ENCODE measurements around the gene NIT1. TPM values are rescaled to one million over a fixed set of nuclear protein-coding genes. Genes with fewer than 3 reads are reported as not detected.

Gene NIT1
- polyA plus RNA-seq, 4 donors = 51.3 to 131 (median 83.2) TPM

DNA sequence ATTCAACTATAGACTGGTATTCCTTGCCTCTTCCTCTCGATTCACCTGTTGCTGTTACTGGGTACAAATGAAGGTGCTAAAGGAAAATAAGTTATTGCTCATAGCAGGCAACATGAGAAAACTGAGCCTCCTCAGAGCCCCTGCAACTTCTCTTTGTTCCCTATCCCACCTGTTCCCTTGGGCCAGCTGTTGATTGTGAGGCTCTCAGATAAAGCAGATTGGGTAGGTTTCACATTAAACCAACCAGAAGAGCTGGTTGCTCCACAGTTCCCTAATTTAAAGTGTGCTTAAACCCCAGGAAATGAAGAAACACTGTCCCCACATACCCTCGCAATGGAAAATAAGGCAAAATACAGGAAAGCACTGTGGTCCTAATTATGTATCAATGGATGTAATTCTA, 9.7 kb downstream of the NIT1 start:
- H3K27ac ChIP-seq (ENCODE audit: low read depth in 1 of 3, low read length in 2 of 3) = no peak overlapping the region
- H3K36me3 ChIP-seq (ENCODE audit: control insufficient read depth in 3 of 3, insufficient read depth in 2 of 3, low read depth in 1 of 3, low read length in 3 of 3) = peaks cover 8 to 36% (median 15%) of the 10 kb centered on the region in 3 donors
- peaks cover 0 to 6% (median 5%) of the 10 kb centered on the region in 3 donors for H3K4me1 ChIP-seq (ENCODE audit: control insufficient read depth in 3 of 3, insufficient read depth in 2 of 3, low read depth in 1 of 3, low read length in 2 of 3)
- H3K27me3 ChIP-seq (ENCODE audit: control insufficient read depth in 3 of 3, insufficient read depth in 3 of 3, low read length in 3 of 3) = no peaks in the 10 kb centered on the region
- WGBS, 3 donors = 77 to 86% (median 83%) methylated on average over 2 of the region's 2 CpGs
- no peak for FAIRE-seq
- H3K9me3 ChIP-seq (ENCODE audit: control insufficient read depth in 2 of 2, insufficient read depth in 1 of 2, low read depth in 1 of 2, low read length in 1 of 2) = no peaks in the 10 kb centered on the region
- no peak for DNase-seq
- no peak overlapping the region for H3K4me3 ChIP-seq (ENCODE audit: low read depth in 1 of 3, low read length in 3 of 3)

DNA sequence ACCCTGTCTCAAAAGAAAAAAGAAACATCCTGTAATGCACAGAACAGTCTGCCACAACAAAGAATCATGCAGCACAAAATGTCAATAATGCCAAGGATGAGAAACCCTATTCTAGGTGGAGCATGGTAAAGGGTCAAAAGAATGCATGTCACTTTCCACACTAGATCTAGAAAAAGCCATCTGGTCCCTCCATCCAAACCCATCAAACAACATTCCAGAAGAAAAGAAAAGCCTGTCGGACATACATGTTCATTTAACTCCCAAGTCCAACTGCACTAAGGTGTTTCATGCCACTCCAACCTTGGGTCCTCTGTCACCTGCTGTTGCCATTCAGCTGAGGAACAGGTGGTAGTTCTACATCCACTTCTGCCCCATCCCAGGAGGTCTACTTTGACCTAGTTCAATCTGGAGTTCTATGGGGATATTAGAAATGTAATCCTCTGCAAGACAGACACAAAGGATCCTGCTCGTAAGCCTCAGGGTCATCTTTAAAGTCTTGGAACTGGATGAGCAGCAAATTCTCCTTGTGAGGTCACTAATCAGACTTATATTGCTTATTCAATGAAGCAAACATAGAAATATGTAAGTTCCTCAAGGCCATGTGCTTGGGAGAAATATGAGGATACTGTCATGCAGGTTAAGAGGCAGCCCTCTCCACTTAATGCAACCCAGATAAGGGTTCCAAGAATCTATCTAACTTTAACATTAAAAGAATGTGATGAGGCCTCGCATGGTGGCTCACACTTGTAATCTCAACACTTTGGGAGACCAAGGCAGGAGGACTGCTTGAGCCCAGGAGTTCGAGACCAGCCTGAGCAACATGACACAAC, 10.9 kb downstream of the NIT1 start:
- H3K4me3 ChIP-seq (ENCODE audit: low read depth in 1 of 3, low read length in 3 of 3) = no peak overlapping the region
- no peak overlapping the region for H3K27ac ChIP-seq (ENCODE audit: low read depth in 1 of 3, low read length in 2 of 3)
- DNase-seq (no peak), FAIRE-seq (no peak)
- peaks cover 6 to 25% (median 8%) of the 10 kb centered on the region in 3 donors for H3K36me3 ChIP-seq (ENCODE audit: control insufficient read depth in 3 of 3, insufficient read depth in 2 of 3, low read depth in 1 of 3, low read length in 3 of 3)
- no peaks in the 10 kb centered on the region for H3K27me3 ChIP-seq (ENCODE audit: control insufficient read depth in 3 of 3, insufficient read depth in 3 of 3, low read length in 3 of 3)
- H3K9me3 ChIP-seq (ENCODE audit: control insufficient read depth in 2 of 2, insufficient read depth in 1 of 2, low read depth in 1 of 2, low read length in 1 of 2) = no peaks in the 10 kb centered on the region
- H3K4me1 ChIP-seq (ENCODE audit: control insufficient read depth in 3 of 3, insufficient read depth in 2 of 3, low read depth in 1 of 3, low read length in 2 of 3) = peaks cover 0 to 8% (median 6%) of the 10 kb centered on the region in 3 donors
- 91 to 94% (median 94%) methylated on average over 4 of the region's 4 CpGs for WGBS, 3 donors

DNA sequence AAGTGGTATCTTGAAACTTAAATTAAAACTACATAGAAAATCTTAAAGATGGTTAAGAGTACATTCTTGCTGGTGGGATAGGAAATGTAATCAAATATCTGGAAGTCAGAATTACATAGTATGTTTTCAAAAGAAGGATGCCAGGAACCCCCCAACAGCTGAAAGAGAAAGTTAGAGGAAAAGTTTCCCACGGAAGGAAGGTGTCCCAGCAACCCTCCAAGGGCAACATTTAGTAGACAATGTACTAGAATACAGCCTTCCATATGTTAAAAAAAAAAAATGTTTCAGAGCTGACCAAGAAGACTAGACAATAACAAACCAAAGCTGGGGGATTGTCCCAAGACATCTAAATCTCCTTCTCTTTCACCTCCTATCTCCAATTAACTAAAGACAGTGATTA, 12.4 kb downstream of the NIT1 start:
- Histone ChIP-seq H3K27ac (ENCODE audit: low read depth in 1 of 3, low read length in 2 of 3) (no peak overlapping the region), H3K4me1 (ENCODE audit: control insufficient read depth in 3 of 3, insufficient read depth in 2 of 3, low read depth in 1 of 3, low read length in 2 of 3) (peaks cover 0 to 9% (median 6%) of the 10 kb centered on the region in 3 donors), H3K27me3 (ENCODE audit: control insufficient read depth in 3 of 3, insufficient read depth in 3 of 3, low read length in 3 of 3) (no peaks in the 10 kb centered on the region), H3K4me3 (ENCODE audit: low read depth in 1 of 3, low read length in 3 of 3) (no peak overlapping the region), H3K9me3 (ENCODE audit: control insufficient read depth in 2 of 2, insufficient read depth in 1 of 2, low read depth in 1 of 2, low read length in 1 of 2) (no peaks in the 10 kb centered on the region), H3K36me3 (ENCODE audit: control insufficient read depth in 3 of 3, insufficient read depth in 2 of 3, low read depth in 1 of 3, low read length in 3 of 3) (peaks cover 0 to 20% (median 4%) of the 10 kb centered on the region in 3 donors)
- WGBS, 3 donors = 42 to 63% (median 56%) methylated on average over 1 of the region's 1 CpG
- DNase-seq (no peak), FAIRE-seq (no peak)

DNA sequence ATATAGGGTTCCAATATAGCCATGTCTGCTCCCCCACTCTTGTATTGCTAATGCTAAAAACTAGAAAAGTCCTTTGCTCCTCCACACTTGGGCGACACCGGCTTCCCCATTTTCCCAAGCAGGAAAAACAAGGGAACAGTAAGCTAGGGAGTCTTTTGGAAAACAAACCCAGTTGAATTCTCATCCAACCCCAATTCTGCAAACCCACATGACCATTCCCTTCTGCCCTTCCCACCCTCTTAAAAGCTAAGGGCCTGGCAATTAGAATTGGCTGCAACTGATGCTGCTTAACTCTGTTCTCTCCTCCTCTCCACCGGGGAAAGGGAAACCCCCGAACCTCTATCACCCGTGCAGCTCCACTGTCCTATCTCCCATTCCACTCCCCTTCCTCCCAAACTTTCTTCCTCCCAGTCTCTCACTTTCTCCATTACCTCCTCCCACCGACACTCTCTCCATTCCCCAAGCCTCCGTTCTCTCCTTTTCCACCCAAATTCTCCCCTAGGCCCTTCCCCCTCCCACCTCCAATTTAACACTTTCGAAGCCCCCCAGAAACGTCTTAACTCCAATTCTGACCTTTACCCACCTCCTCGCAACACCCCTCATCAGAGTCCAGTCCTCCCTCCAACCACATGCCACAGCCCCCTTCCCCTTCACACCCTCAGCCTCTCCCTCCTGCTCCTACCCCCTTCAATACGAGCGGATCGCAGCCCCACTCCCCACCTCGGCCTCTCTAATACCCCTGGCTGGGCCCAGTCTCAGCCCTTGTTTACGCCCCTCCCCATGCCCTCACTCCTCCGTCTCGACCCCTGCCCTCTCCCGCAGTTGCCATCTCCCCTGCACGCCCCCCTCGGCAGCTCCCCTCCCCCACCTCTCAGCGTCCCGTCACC, 13.9 kb downstream of the NIT1 start:
- no peaks in the 10 kb centered on the region for H3K27me3 ChIP-seq (ENCODE audit: control insufficient read depth in 3 of 3, insufficient read depth in 3 of 3, low read length in 3 of 3)
- H3K4me3 ChIP-seq (ENCODE audit: low read depth in 1 of 3, low read length in 3 of 3) = peak overlapping the region; percentile 56 to 71 (median 71)
- peak; percentile 22 to 41 for DNase-seq
- peaks cover 0 to 9% (median 6%) of the 10 kb centered on the region in 3 donors for H3K4me1 ChIP-seq (ENCODE audit: control insufficient read depth in 3 of 3, insufficient read depth in 2 of 3, low read depth in 1 of 3, low read length in 2 of 3)
- no peaks in the 10 kb centered on the region for H3K9me3 ChIP-seq (ENCODE audit: control insufficient read depth in 2 of 2, insufficient read depth in 1 of 2, low read depth in 1 of 2, low read length in 1 of 2)
- 4 to 6% (median 5%) methylated on average over 21 to 22 of the region's 22 CpGs for WGBS, 3 donors
- H3K27ac ChIP-seq (ENCODE audit: low read depth in 1 of 3, low read length in 2 of 3) = peak overlapping the region; percentile 84 to 88 (median 87)
- peaks cover 0 to 16% (median 4%) of the 10 kb centered on the region in 3 donors for H3K36me3 ChIP-seq (ENCODE audit: control insufficient read depth in 3 of 3, insufficient read depth in 2 of 3, low read depth in 1 of 3, low read length in 3 of 3)
- FAIRE-seq = no peak

DNA sequence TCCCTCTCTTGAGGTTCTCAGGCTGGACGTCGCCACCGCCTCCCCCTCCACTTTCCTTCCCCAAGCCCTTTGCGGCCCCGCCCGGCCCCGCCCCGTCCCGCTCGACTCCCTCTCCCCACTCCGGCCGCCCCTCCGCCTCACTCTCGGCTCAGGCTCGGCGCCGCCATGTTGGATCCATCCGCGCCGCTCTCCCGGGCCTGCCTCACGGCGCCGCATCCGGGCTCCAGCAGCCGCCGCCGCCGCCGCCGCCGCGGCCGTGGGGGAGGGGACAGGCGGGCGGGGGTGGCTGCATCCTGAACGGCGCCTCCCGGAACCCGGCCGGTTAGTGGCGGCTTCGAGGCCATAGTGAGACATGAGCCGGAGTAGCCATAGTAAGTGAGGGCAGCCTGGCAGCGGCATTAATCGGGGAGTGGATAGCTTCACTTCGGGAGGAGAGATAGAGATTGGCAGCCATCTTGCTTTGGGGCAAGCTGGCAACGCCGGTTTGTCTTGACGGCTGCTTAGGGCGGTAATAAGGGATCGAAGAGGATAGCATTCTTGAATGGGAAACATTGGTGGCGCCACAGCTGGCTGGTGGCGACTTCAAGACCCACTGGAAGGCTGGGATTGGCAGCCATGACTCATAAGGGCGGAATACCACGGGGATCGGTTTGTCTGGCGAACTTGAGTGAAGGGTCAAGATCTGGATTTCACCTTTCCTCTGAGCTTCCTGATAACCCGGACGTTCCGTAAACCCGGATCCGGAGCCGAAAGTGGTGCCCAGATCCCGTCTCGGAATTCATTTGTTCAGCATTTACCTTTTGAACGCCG, 14.7 kb downstream of the NIT1 start, which contains the start of gene DEDD:
Gene DEDD, minus strand, starts transcription at position 258 of the 810 bp plus-strand sequence. CDS start 8,205 bp downstream, outside the sequence.
- 1% methylated on average over 64 to 68 of the region's 68 CpGs for WGBS, 3 donors
- H3K36me3 ChIP-seq (ENCODE audit: control insufficient read depth in 3 of 3, insufficient read depth in 2 of 3, low read depth in 1 of 3, low read length in 3 of 3) = peaks cover 0 to 16% (median 4%) of the 10 kb centered on the region in 3 donors
- no peaks in the 10 kb centered on the region for H3K9me3 ChIP-seq (ENCODE audit: control insufficient read depth in 2 of 2, insufficient read depth in 1 of 2, low read depth in 1 of 2, low read length in 1 of 2)
- FAIRE-seq (no peak), DNase-seq (peak; percentile 96 to 97)
- H3K27ac ChIP-seq (ENCODE audit: low read depth in 1 of 3, low read length in 2 of 3) = peak within 1 kb of the TSS; percentile 84 to 88 (median 87)
- H3K4me1 ChIP-seq (ENCODE audit: control insufficient read depth in 3 of 3, insufficient read depth in 2 of 3, low read depth in 1 of 3, low read length in 2 of 3) = peaks cover 0 to 9% (median 6%) of the 10 kb centered on the region in 3 donors
- H3K27me3 ChIP-seq (ENCODE audit: control insufficient read depth in 3 of 3, insufficient read depth in 3 of 3, low read length in 3 of 3) = no peaks in the 10 kb centered on the region
- H3K4me3 ChIP-seq (ENCODE audit: low read depth in 1 of 3, low read length in 3 of 3) = peak within 1 kb of the TSS; percentile 56 to 71 (median 71)

DNA sequence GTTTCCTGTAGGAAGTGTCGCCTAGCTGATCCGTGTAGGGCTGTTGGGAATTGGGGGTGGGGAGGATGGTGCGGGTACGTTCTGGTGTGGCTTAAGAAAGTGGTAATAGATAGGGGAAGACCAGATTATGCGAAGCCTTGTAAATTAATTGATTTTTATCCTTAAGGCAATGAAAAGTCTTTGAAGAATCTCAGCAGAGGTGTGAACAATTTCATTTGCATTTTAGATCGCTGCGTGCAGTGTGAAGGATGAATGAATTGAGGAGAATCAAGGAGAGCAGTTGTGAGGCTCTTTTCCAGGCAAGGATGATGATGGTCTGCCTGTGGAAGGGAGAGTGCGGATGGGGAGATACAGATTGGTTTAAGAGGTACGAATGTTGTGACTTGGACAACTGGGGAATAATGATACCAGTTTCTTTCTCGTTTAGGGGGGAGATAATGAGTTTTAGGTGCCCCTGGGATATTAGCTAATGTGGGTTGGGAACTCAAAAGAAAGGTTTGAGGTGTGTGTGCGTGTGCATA, 15.4 kb downstream of the NIT1 start:
- Histone ChIP-seq H3K27me3 (ENCODE audit: control insufficient read depth in 3 of 3, insufficient read depth in 3 of 3, low read length in 3 of 3) (no peaks in the 10 kb centered on the region), H3K4me3 (ENCODE audit: low read depth in 1 of 3, low read length in 3 of 3) (peak overlapping the region; percentile 54 to 71 (median 56)), H3K27ac (ENCODE audit: low read depth in 1 of 3, low read length in 2 of 3) (peak overlapping the region; percentile 84 to 88 (median 87)), H3K4me1 (ENCODE audit: control insufficient read depth in 3 of 3, insufficient read depth in 2 of 3, low read depth in 1 of 3, low read length in 2 of 3) (peaks cover 0 to 9% (median 6%) of the 10 kb centered on the region in 3 donors), H3K9me3 (ENCODE audit: control insufficient read depth in 2 of 2, insufficient read depth in 1 of 2, low read depth in 1 of 2, low read length in 1 of 2) (no peaks in the 10 kb centered on the region), H3K36me3 (ENCODE audit: control insufficient read depth in 3 of 3, insufficient read depth in 2 of 3, low read depth in 1 of 3, low read length in 3 of 3) (peaks cover 0 to 14% (median 4%) of the 10 kb centered on the region in 3 donors)
- DNase-seq = no peak
- WGBS, 3 donors = 2 to 5% (median 3%) methylated on average over 11 of the region's 11 CpGs
- FAIRE-seq = no peak

DNA sequence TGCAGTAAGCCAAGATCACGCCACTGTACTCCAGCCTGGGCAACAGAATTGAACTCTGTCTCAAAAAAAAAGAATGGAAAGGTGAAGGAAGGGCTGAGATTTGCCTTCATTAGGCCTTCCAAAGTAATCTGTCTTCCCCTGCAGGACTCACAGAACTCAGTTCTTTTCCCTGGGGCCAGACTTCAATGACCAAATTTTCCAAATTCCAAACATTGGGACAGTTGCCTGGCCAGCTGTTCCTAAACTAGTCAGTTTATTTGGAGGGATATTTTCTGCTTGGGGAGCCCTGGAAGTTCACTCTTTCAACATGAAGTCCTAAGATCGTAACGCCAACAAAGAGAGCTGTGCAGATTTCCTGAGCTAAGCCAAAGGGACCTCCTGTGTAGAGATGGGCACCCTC, 20.0 kb downstream of the NIT1 start:
- peaks cover 0 to 6% (median 0%) of the 10 kb centered on the region in 3 donors for H3K36me3 ChIP-seq (ENCODE audit: control insufficient read depth in 3 of 3, insufficient read depth in 2 of 3, low read depth in 1 of 3, low read length in 3 of 3)
- WGBS, 3 donors = 75 to 91% (median 80%) methylated on average over 3 of the region's 3 CpGs
- H3K4me1 ChIP-seq (ENCODE audit: control insufficient read depth in 3 of 3, insufficient read depth in 2 of 3, low read depth in 1 of 3, low read length in 2 of 3) = peaks cover 0 to 4% (median 0%) of the 10 kb centered on the region in 3 donors
- DNase-seq (no peak), FAIRE-seq (no peak)
- H3K4me3 ChIP-seq (ENCODE audit: low read depth in 1 of 3, low read length in 3 of 3) = no peak overlapping the region
- H3K27ac ChIP-seq (ENCODE audit: low read depth in 1 of 3, low read length in 2 of 3) = no peak overlapping the region
- no peaks in the 10 kb centered on the region for H3K9me3 ChIP-seq (ENCODE audit: control insufficient read depth in 2 of 2, insufficient read depth in 1 of 2, low read depth in 1 of 2, low read length in 1 of 2)
- H3K27me3 ChIP-seq (ENCODE audit: control insufficient read depth in 3 of 3, insufficient read depth in 3 of 3, low read length in 3 of 3) = no peaks in the 10 kb centered on the region
